ENCODE measurements around the gene RNF20.
"Not testable (repeated sequence)": the region's sequence is repeated elsewhere in the genome, so short reads cannot be mapped to it uniquely, and the experiment has no call there.

Gene RNF20

DNA sequence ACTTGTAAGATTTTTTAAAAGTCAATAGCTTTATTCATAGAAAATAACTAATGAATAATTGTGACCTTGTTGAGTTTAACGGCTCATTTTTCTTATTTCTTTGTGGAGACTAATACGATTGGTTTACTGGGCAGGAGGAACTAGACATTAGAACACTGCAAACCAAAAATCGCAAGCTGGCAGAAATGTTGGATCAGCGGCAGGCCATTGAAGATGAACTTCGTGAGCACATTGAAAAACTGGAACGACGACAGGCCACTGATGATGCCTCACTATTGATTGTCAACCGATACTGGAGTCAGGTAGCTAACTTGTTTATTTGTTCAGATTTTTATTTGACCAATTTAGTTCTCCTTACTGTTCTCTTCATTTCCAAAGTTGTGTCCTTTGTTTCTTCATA lies 6.4 kb downstream of the RNF20 start:
- DNase-seq: no peak

DNA sequence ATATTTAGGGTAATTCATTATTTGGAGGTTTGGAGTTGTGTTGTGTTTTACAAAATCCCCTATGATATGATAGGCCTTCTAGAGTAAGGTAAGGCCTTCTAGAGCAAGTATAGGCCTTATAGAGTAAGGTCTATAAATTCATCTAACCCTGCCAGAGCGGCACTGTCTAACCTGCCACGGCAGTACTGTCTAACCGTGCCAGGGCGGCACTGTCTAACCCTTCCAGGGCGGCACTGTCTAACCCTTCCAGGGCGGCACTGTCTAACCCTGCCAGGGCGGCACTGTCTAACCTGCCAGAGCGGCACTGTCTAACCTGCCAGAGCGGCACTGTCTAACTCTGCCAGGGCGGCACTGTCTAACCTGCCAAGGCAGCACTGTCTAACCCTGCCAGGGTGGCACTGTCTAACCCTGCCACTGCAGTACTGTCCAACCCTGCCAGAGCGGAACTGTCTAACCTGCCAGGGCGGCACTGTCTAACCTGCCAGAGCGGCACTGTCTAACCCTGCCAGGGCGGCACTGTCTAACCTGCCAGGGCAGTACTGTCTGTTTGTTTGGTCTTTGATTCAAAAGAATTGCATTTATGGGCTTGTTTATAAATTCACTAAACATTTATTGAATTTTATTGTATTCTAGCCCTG lies 9.6 kb downstream of the RNF20 start:
- DNase-seq: no peak

DNA sequence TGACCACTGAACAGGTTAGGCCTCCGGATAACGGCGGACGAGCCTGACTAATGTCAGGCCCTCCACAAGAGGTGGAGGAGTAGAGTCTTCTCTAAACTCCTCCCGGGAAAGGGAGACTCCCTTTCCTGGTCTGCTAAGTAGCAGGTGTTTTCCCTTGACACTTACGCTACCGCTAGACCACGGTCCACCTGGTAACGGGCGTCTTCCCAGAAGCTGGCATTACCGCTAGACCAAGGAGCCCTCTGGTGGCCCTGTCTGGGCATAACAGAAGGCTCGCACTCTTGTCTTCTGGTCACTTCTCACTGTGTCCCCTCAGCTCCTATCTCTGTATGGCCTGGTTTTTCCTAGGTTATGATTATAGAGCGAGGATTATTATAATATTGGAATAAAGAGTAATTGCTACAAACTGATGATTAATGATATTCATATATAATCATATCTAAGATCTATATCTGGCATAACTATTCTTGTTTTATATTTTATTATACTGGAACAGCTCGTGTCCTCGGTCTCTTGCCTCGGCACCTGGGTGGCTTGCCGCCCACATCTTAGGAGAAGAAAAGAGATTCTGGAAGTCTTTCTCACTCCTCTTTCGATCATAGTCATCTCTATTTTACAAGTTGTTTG lies 15.9 kb downstream of the RNF20 start:
- DNase-seq: peak; percentile 62

DNA sequence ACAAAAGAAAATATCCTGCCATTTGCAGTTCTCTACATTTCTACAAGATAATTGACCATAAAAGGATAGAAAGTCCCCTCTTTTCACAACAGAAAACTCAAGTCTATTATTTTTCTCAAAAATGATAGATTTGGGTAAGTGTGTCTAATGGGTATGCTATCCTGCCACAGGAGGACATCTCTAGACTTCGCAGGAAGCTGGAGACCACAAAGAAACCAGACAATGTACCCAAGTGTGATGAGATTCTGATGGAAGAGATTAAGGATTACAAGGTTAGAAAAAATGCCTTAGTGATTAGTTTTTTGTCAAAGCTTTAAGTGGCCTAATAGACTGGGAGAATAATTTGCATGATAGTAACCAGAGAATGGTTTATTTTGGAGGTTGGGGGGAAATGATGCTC lies 28.1 kb downstream of the RNF20 start:
- no peak for DNase-seq

DNA sequence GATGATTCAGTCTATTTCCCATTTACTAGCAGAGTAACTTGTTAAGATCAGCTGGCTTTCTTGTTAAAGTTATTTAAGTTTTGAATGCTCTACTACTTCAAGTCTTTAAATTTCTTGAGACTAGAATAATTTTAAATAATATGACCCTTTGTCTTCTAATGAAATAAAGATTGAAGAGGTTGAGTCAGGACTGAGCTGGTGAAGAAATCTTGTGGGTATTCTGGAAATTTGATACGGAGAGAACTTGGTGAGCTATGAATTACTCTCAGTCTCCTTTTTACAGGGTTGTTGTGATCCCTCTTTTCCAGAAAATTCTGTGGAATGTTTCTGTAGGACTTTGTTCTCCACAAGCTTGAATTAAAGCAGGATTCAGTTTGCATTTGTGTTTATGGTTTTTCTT lies 29.3 kb downstream of the RNF20 start:
- no peak for DNase-seq

DNA sequence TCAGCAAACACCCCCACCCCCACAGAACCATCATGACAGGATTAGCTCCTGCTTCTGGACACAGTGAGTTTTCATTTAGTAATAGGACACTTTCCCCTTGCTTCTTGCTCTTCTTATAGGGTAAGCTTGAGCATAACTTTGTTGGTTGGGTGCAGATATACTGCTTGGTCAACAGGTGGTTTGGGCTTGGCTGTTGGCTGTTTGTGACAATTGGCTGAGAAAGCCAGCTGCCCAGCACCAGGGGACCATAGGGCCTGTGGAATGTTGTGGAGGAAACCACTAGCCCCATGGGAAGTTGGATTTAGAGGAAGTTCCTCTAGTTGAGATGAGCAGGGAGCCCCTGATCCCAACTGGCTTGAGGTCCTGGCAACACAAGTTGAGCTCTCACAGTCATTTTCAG lies 30.6 kb downstream of the RNF20 start:
- DNase-seq: no peak

DNA sequence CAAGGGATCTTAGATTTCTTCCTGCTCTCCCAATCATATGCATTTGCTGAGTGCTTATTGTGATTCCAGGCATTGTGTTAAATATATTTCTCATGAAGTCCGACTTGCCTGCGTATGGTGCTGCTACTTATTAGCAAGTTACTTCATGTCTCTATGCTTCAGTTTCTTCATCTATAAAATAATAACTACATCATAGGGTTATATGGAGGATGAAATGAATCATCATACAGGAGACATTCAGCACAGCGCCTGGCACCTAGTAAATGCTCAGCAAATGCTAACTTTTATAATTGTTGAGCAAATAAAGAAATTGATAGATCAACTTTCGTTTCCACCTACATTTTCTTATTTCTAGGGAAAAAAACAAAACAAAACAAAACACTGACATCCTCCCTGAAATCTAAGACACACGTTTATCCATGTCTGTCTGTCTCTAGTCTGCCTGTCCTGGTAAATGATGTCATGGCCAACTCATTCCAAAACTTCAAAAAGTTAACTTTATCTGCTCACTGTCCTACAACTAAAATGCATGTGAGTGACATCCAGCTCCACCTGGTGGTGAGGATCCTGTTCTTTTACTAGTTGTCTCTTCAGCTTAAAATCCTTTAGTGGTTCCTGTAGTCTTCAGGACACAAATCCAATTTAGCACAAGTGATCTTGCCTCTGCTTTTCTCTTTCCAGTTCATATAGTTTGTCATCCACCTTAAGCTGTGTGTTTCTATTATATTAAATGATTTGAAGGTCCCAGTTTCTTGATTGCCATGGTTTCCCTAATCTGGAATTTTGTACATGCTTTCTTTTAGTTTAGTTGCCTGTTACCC lies 33.5 kb downstream of the RNF20 start:
- peak; percentile 56 for DNase-seq

DNA sequence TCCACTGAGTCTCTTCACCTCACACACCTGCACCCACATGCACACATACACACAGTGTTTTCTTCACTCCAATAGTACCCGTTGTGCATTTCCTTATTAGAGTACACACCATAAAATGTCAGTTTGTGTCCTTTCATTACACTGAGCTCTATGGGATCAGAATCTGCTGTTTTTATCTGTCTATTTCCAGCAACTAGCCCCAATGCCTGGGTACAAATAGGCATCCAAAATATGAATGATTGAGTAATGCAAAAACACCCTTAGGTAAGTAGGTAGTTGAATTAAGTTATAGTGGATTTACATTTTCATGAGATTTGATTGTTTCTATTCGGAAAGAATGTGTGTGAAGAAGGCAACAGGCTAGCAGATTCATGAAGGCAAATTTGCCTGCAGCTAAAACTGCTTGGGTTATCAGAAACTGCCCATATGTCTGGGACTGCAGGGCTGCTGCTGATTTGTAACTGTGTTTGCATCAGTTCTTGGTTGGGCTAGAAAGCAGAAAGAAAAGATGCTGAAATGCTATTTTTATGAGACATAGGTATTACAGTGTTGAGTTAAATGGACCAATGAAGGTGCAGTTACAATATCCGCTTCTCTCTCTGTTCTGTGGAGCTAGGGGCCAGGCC lies 34.2 kb downstream of the RNF20 start:
- no peak for DNase-seq

DNA sequence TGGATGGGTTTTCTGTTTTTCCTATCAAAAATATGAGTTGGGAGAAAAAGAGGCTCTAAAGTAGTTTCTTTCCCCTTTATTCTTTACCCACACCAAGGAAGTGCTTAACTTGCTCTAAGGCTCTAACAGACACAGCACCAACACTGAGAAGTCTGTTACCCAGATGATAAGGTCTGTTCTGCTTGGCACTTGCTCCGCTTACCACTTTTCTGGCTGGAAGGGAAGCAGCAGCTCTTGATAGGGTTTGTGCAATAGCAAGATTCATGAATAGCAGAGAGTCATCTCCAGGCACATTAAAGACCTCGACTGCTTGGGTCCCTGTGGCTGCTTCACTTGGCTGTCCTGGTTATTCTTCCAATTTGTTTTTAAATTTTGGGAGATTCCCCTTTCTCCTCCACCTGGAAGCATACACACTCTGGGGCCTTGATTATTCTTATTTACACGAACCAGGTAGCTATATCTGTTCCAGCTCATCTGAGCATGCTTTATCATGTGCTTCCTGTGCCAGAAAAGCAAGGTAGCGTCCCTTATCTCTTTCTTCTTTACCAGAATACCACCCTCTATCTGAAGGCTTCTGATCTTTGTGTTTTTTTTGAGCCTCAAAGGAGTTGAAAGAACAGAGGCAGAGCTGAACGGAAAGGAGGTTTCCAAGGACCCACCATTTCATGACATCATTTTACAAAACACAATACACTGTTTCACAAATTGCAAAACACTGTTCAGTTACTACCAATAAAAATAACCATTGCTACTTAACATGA lies 36.3 kb downstream of the RNF20 start:
- no peak for DNase-seq

DNA sequence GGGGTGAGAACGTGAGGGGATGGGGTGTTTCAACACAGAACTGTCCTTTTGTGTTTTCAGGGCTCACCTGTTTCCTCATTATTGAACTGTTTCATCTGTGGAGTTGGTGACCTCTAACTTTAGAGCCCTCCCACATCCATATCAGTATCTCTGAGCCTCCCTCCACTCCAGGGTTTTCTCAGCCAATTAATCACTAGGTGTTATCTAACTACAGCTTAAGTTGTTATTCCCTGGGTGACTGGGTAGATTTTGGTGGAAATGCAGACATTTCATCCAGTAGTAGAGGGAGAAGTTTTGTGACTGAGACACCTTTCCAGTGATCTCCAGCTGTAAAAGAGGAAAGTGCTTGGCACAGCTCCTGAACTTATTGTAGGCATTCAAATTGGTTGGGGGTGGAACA lies 37.5 kb downstream of the RNF20 start:
- DNase-seq: no peak

DNA sequence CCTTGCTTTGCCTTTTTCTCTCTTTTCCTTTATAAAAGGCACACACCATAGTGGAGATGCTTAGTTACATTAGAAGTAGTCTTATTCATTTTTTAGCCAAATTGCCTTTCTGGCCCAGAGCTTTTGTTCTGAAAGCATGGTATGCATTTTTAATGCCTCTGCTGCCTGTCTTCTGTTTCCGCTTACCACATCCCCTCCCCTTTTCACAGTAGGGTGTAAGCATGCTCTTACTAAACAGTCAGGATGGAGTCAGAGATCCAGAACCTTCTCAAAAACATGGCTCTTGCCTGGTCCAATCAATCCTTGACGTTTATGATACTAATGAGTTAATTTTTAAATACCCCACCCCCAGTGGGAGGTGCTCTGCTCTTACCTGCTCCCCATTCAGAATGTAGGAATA lies 38.7 kb downstream of the RNF20 start:
- DNase-seq: no peak

DNA sequence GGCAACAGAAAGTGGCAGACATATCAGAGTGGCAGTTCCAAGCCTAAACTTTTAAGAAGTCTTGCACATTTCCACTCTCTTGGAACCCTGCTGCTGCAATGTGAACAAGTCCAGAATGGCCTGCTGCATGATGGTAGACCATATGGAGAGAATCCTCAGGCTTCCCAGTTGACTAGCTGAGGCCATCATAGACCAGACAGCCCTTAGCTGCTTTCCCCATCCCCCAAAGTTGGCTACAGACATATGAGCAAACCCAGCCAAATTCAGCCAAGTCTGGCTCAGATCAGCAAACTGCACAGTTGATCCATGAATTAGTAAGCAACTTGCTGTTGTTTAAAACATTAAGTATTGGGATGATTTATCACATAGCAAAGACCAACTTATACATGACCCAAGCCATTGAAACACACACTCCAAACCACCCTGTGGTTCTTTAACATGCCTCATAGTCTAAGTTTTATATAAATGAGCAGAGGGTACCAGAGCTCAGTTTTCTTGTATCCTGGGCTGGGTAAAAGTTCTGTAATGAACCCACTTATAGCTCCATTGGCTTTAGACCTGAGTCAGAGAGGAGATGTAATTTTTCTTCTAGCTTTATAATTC lies 41.2 kb downstream of the RNF20 start:
- no peak for DNase-seq

DNA sequence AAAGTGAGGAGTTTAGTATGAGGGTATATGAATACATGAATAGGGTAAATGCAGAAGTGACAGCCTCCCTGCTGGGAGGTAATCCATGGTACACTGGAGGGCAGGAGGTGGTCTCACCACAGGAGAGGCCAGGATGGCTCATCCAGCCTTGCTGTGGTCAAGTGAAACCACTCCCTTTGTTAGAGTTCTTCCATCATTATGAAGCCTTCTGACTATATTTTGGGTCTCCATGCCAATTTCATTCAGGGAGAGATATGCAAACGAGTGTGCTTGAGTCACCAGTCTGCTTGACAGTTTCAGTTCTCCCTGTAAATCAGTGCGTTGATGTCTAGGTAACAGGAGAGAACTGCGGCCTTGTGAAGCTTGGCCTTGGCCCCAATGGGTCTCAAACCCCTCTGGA lies 44.7 kb downstream of the RNF20 start:
- no peak for DNase-seq

DNA sequence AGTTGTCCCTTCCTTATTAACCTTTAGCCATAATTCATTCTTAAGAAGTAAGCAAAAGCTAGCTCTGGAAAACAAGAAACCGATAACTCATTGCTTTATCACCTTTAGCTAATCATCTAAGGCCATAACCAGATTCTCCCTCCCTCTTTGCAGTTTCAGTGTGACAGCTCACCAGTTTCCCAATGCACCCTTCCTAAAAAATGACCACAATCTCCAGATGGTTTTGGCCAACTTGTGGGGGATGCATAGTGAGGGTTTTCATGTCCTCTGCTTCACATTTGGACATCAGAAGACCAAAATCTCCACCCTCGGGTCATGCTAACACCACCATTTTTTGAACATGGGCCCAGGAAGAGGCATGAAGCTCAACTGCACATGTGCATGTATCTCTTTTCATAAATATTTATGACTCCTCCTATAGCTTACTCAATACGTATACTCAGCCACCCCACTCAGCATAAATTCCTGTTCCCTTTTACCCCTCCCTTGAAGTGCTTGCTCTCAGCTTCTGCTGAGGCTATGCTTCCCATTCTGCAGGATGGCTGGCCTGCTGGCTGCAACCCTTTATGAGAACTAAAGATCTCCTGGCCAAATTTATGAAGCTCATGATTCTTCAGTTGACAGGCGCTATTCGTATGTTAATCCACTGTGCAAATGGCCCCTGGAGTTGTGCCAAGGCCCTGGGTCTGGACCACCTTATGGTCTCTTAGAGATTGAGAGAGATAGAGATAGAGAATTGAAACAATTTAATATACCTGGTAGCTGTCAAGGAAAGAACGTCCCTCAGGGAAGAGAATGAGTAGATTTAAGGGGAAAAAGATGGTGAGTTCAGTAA lies 46.3 kb downstream of the RNF20 start:
- no peak for DNase-seq

DNA sequence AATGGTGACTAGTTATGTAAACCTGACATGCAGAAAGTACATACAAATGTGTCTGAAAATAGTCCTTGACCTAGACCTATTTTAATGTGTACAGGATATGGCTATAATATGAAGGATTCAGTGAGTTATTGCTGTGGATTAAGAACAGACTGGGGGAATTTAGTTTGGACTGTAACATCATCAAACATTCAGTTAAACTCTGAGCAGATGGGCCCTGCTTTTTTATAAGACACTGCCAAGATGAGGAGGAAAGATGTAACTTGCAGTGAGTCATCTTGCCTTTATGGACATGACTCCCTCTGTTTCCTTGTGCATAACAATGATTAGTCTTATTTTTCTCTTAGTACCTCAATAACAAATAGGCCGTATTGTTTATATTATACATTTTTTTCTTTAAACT lies 48.9 kb downstream of the RNF20 start:
- no peak for DNase-seq

DNA sequence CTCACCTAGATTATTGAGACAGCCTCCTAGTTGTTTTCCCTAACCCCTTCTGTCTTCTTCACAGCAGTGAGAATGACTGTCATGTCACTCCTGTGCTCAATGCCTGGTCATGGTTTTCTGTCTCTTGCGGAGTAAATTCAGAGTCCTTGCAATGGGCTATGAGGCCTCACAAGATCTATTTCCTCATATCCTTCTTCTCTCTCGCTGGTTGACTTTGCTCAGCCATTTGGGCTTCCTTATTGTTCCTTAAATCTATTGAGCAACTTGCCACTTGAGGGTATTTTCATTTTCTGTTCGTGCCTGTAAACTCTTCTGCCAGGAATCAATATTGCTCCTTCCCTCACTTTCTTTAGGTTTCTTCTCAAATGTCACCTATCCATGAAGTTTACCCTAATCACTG lies 52.1 kb downstream of the RNF20 start:
- DNase-seq: no peak

DNA sequence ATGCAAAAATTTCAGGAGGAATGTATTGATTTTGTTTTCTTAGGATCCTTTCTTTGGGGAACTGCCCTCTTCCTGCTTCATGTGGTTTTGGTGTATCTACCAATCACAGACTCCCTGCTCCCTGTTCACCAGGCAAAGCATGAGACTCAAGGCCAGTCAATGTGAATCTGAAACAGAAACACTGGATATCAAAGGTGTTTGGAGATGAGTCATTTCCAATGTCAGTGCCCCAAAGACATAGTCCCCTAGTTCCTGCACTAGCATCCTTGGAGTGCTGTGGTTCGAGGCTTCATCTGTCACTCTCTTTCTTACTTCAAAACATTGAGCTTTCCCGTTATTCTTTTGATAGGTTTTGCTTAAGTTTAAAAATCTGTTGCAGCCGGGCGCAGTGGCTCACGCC lies 53.0 kb downstream of the RNF20 start:
- no peak for DNase-seq

DNA sequence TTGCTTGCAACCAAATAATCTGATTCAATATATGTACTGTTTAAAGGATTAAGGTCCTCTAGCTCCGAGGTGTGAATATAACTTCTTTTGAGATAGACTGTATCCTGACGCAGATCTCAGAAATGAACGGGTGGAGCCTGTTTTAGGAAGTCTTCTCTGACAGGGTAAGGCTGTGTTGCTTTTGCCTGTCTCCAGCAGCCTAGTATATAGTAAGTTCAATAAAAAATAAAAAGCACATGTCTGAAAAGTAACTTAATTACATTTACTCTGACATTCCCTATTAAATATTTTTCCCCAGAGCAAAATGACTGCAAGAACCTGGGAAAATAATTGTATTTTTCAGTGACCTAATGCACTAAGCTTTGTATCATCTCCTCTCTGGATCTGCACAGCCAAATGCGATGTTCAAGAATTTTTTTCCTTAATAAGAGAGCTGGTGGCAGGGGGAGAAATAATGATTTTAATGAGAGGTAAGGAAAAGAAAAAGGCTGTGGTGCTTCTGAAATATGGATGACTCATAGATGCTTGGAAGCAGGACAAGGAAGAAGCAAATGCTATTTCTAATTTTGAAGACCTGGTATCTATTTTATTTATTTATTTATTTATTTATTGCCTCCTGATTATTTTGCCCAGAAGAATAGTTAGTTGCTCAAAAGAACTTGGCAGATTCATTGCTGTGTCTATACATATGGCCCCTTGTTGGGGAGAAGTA lies 53.8 kb downstream of the RNF20 start:
- DNase-seq: no peak

DNA sequence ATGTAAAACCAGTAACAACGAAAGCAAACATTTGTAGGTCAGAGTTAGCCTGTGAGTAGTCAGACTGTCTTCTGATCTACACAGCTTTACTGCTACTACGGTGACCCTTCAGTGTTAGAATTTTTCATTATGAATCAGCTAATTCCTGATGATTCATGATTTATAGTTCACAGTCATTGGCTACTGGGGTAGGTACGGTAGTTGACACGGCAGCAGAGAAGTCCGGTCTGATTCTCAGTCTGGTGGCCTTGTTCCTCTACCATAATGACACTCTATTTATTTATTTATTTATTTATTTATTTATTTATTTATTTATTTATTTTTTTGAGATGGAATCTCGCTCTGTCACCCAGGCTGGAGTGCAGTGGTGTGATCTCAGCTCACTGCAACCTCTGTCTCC lies 56.4 kb downstream of the RNF20 start:
- DNase-seq: not testable (repeated sequence)

DNA sequence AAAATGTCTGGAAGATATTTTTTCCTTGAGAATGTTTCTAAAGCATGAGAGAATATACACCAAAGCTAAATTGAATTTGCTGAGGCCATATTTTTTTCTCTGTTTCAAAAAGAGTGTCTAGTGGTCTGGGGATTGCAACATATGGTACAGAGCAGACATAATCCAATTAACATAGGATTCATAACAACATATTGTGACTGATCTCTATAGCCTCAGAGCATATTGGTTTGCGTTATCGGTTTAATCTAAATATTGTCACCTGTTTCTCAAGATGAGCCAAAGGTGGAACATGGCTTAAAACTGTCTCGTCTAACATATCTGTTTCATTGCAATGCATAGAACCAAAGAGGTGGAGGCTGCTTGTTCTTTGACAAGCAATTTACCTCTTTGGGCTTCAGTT lies 57.2 kb downstream of the RNF20 start:
- DNase-seq: no peak
